HEK293 (cell line): ENCODE measurements around the gene FOXP1.

Experiments
- CTCF ChIP-seq: fragments of 450-650 bp; formaldehyde crosslinking; IDR thresholded peaks from 2 replicates; pipeline ENCODE4 v1.5.1; 2016; ENCODE audit warnings: missing biosample characterization, missing genetic modification characterization
- KLF8 ChIP-seq: fragments of 450-650 bp; formaldehyde crosslinking; IDR thresholded peaks from 2 replicates; pipeline ENCODE4 v1.5.1; 2016; ENCODE audit warnings: missing biosample characterization, missing genetic modification characterization
- PRDM1 ChIP-seq: fragments of 450-650 bp; formaldehyde crosslinking; IDR thresholded peaks from 2 replicates; pipeline ENCODE4; 2016; ENCODE audit warnings: missing biosample characterization, missing genetic modification characterization
- ZNF121 ChIP-seq: fragments of 450-650 bp; formaldehyde crosslinking; IDR thresholded peaks from 2 replicates; pipeline ENCODE4 v1.5.1; 2016; ENCODE audit warnings: missing biosample characterization, missing genetic modification characterization
- ZNF133 ChIP-seq: fragments of 450-650 bp; formaldehyde crosslinking; IDR thresholded peaks from 2 replicates; pipeline ENCODE4 v1.5.1; 2016; ENCODE audit warnings: missing biosample characterization, missing genetic modification characterization
- ZNF16 ChIP-seq: fragments of 450-650 bp; formaldehyde crosslinking; IDR thresholded peaks from 2 replicates; pipeline ENCODE4 v1.5.1; 2016; ENCODE audit warnings: low read depth, missing biosample characterization, missing genetic modification characterization
- ZNF2 ChIP-seq: fragments of 450-650 bp; formaldehyde crosslinking; IDR thresholded peaks from 2 replicates; pipeline ENCODE4 v1.5.1; 2016; ENCODE audit warnings: missing biosample characterization, missing genetic modification characterization
- ZNF24 ChIP-seq: fragments of 450-650 bp; formaldehyde crosslinking; IDR thresholded peaks from 2 replicates; pipeline ENCODE4 v1.5.1; 2016; ENCODE audit warnings: missing biosample characterization, missing genetic modification characterization
- TF ChIP-seq, protein P1 (sequence below): fragments of 450-650 bp; formaldehyde crosslinking; IDR thresholded peaks from 2 replicates; pipeline ENCODE4 v1.5.1; 2016; ENCODE audit warnings: missing biosample characterization, missing genetic modification characterization, low read depth
- TF ChIP-seq, protein P2 (sequence below): fragments of 450-650 bp; formaldehyde crosslinking; IDR thresholded peaks from 2 replicates; pipeline ENCODE4 v1.5.1; 2016; ENCODE audit warnings: missing biosample characterization, missing genetic modification characterization
- TF ChIP-seq, protein P3 (sequence below): fragments of 450-650 bp; IDR thresholded peaks from 2 replicates; pipeline ENCODE4 v1.5.1; 2018; ENCODE audit warnings: missing biosample characterization, missing genetic modification characterization
- TF ChIP-seq, protein P4 (sequence below): fragments of 450-650 bp; formaldehyde crosslinking; IDR thresholded peaks from 2 replicates; pipeline ENCODE4 v1.5.1; 2016; ENCODE audit warnings: missing biosample characterization, missing genetic modification characterization, low read depth

- TF ChIP-seq CTCF (tag by site-specific recombination) (no peak), ZNF133 (tag by site-specific recombination) (no peak), ZNF24 (tag by site-specific recombination) (no peak), PRDM1 (tag by site-specific recombination) (no peak), ZNF16 (tag by site-specific recombination) (no peak), KLF8 (tag by site-specific recombination) (no peak), ZNF2 (no peak), ZNF121 (tag by site-specific recombination) (no peak)
- TF ChIP-seq, protein P1, sequence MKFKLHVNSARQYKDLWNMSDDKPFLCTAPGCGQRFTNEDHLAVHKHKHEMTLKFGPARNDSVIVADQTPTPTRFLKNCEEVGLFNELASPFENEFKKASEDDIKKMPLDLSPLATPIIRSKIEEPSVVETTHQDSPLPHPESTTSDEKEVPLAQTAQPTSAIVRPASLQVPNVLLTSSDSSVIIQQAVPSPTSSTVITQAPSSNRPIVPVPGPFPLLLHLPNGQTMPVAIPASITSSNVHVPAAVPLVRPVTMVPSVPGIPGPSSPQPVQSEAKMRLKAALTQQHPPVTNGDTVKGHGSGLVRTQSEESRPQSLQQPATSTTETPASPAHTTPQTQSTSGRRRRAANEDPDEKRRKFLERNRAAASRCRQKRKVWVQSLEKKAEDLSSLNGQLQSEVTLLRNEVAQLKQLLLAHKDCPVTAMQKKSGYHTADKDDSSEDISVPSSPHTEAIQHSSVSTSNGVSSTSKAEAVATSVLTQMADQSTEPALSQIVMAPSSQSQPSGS (tag by site-specific recombination): no peak
- TF ChIP-seq, protein P2, sequence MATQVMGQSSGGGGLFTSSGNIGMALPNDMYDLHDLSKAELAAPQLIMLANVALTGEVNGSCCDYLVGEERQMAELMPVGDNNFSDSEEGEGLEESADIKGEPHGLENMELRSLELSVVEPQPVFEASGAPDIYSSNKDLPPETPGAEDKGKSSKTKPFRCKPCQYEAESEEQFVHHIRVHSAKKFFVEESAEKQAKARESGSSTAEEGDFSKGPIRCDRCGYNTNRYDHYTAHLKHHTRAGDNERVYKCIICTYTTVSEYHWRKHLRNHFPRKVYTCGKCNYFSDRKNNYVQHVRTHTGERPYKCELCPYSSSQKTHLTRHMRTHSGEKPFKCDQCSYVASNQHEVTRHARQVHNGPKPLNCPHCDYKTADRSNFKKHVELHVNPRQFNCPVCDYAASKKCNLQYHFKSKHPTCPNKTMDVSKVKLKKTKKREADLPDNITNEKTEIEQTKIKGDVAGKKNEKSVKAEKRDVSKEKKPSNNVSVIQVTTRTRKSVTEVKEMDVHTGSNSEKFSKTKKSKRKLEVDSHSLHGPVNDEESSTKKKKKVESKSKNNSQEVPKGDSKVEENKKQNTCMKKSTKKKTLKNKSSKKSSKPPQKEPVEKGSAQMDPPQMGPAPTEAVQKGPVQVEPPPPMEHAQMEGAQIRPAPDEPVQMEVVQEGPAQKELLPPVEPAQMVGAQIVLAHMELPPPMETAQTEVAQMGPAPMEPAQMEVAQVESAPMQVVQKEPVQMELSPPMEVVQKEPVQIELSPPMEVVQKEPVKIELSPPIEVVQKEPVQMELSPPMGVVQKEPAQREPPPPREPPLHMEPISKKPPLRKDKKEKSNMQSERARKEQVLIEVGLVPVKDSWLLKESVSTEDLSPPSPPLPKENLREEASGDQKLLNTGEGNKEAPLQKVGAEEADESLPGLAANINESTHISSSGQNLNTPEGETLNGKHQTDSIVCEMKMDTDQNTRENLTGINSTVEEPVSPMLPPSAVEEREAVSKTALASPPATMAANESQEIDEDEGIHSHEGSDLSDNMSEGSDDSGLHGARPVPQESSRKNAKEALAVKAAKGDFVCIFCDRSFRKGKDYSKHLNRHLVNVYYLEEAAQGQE (tag by site-specific recombination): no peak
- TF ChIP-seq, protein P3, sequence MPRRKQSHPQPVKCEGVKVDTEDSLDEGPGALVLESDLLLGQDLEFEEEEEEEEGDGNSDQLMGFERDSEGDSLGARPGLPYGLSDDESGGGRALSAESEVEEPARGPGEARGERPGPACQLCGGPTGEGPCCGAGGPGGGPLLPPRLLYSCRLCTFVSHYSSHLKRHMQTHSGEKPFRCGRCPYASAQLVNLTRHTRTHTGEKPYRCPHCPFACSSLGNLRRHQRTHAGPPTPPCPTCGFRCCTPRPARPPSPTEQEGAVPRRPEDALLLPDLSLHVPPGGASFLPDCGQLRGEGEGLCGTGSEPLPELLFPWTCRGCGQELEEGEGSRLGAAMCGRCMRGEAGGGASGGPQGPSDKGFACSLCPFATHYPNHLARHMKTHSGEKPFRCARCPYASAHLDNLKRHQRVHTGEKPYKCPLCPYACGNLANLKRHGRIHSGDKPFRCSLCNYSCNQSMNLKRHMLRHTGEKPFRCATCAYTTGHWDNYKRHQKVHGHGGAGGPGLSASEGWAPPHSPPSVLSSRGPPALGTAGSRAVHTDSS: no peak
- TF ChIP-seq, protein P4, sequence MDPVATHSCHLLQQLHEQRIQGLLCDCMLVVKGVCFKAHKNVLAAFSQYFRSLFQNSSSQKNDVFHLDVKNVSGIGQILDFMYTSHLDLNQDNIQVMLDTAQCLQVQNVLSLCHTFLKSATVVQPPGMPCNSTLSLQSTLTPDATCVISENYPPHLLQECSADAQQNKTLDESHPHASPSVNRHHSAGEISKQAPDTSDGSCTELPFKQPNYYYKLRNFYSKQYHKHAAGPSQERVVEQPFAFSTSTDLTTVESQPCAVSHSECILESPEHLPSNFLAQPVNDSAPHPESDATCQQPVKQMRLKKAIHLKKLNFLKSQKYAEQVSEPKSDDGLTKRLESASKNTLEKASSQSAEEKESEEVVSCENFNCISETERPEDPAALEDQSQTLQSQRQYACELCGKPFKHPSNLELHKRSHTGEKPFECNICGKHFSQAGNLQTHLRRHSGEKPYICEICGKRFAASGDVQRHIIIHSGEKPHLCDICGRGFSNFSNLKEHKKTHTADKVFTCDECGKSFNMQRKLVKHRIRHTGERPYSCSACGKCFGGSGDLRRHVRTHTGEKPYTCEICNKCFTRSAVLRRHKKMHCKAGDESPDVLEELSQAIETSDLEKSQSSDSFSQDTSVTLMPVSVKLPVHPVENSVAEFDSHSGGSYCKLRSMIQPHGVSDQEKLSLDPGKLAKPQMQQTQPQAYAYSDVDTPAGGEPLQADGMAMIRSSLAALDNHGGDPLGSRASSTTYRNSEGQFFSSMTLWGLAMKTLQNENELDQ (tag by site-specific recombination): no peak
These were observed 407.7 kb downstream of the FOXP1 start for GRCh38 chr3:71175691-71176365.
